Epidermal melanocyte (primary cell): ENCODE results near the gene DDAH2.
A peak's percentile ranks its signal among the peaks of the same experiment; 100 is the strongest.

ENCODE experiments used
- DNase-seq: peaks from one replicate; pipeline ENCODE4 v3.0.0; 2011; ENCODE audit warnings: low spot score; ENCODE audit not compliant: insufficient read length

DDAH2 gene

GRCh38 chr6:31761343-31761742 is 32.2 kb upstream of the DDAH2 start:
- no peak for DNase-seq

GRCh38 chr6:31760790-31761189 is 31.7 kb upstream of the DDAH2 start:
- no peak for DNase-seq

DNA sequence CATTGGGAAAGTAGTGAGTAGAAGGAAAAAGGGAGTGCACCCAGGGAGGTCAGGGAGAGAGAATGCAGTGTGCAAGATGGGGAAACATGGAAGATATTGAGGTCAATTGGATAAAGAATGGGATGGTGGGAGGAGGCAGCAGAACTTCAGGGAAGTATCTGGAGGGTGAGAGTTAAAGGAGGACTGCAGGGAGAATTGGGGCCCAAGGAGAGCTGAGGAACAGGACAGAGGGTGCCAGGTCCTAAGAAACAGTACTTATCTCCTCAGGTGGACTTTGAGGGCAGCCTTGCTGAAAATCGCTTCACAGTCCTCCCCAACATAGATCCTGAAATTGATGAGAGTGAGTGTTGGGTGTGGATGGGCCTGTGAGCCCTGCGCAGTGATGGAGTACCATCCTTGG is 29.2 kb upstream of the DDAH2 start:
- DNase-seq, result no peak

DNA sequence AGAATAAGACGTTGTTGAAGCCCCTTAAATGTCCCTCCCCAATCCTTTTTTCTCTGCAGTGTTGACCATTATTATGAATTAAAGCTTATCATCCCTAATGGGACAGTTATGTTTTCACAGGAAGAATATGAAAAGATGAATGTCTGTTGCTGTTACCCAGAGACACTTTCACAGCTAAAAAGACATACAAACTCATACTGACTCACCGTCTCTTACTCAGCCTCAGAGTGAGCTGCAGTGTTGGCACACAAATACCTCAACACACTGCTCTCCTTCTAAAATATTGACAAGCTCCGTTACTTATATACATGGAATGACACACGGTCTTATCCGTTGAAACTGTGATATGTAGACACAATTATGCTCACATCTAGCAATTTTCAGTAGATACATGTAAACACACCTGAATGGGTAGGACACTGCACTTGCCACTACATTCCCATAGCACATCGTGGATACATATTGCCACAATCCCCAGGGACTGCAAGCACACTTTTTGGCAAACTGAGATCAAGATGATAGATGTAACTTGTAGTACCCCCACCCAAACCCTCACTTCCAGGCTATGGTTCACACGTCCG is 23.7 kb upstream of the DDAH2 start:
- no peak for DNase-seq

DNA sequence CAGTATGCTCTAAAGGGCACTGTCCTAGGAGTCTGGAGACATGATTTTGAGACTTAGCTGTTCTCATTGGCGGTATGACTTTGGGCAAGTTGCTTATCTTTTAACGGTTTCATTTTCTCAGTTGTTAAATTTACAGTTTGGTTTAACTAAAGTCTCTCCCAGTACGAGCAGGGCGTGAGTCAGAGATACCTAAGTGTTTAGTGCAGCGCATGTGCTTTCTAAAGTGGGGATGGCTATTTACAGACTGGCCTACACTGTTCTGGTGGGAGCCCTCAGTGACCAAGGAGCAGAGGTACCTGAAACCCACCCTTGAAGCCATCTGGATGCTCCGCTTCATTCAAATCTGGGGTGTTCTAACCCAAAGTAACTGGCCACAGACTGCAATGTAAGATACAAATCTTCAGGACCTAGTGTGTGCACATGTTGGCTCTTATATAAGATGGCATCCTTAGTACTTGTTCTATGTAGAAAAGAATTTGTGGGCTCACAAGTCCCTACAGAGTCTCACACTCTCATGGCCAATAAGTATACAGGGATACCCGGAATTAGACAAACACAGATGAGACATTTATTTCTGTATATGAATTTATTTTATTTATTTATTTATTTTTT is 21.4 kb upstream of the DDAH2 start:
- no peak for DNase-seq

DNA sequence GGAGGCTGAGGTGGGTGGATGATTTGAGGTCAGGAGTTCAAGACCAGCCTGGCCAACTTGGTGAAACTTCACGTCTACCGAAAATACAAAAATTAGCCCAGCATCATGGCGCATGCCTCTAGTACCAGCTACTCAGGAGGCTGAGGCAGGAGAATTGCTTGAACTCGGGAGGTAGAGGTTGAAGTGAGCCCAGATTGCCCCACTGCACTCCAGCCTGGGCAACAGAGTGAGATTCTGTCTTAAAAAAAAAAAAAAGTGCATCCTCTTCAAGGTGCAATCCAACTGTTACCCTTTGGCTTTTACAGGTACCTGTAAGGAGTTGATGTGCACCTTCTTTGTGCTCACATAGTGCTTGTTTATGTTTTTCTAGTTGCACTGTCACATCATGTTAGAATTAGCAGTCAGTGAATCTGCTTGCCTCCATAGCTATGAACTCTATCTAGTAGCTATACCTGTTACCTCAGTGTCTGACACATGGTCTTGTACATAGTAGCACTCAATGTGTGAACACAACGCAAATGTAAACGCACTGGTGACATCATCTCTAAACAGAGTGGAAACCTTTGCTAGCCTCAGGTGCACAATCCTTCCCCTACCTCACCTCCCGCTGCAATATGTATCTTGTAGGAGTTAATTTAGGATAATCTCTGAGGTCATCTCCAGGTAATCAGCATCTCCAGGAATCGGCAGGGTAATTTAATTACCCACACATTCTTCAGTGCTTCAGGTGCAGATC is 20.4 kb upstream of the DDAH2 start:
- DNase-seq, result no peak

- DNase-seq, result no peak
Observed at GRCh38 chr6:31744422-31744821, 15.3 kb upstream of the DDAH2 start.

- DNase-seq, result no peak
Observed at GRCh38 chr6:31742894-31743293, 13.8 kb upstream of the DDAH2 start.

GRCh38 chr6:31741815-31742214 is 12.7 kb upstream of the DDAH2 start:
- no peak for DNase-seq

GRCh38 chr6:31740397-31741223 is 11.5 kb upstream of the DDAH2 start:
- DNase-seq, result no peak

DNA sequence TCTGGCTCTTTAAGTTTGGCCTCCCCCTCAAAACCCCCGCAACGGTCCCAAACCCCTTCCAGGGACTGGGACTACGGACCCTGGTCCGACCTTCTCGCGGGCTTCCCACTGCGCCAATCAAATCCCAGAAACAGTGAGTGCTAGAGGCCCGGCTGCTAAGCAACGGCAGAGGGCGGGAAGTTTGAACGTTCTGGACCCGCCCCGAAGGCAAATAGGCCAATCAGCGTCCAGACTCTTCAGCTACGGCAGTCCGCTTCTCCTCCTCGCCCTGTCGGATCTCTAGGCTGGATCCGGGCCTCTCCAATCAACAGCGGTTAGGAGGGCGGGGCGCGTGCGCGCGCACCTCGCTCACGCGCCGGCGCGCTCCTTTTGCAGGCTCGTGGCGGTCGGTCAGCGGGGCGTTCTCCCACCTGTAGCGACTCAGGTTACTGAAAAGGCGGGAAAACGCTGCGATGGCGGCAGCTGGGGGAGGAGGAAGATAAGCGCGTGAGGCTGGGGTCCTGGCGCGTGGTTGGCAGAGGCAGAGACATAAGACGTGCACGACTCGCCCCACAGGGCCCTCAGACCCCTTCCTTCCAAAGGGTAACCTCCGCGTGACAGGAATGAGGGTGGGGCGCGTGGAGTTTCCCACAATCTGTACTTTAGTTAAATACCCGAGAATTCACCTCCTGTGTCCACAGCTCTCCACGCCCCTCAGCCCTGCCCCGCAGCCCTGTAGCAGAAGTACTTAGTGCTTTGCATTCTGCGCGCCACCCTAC is 10.7 kb upstream of the DDAH2 start, which contains the start of gene MSH5:
MSH5 (plus strand) TSS at position 367 of the 758 bp plus-strand sequence. CDS start 462 bp downstream, outside the sequence.
- peak; percentile 92 for DNase-seq

GRCh38 chr6:31737991-31738979 is 9.2 kb upstream of the DDAH2 start:
- peak; percentile 81 for DNase-seq

- DNase-seq, result no peak
Observed at GRCh38 chr6:31737315-31737990, 8.4 kb upstream of the DDAH2 start.

DNA sequence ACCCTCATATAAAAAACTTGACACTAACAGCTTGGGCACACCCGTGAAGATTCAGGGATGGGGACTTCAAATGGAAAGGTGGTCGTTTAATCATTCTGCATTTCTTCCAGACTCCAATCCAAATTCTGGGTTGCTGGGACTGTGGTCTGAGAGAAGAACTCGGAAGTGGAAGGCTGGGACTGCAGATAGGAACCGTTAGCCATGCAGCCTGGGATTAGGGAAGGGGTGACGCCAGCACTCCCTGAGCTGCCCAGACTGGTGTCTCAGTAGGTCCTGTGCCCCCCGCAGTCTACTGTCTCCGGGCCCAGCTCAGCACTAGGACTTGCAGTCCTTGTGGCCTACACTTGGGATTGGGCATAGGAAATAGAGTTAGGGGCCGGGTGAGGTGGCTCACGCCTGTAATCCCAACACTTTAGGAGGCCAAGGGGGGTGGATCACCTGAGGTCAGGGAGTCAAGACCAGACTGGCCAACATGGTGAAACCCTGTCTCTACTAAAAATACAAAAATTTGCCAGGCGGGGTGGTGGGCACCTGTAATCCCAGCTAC is 7.7 kb upstream of the DDAH2 start:
- no peak for DNase-seq

DNA sequence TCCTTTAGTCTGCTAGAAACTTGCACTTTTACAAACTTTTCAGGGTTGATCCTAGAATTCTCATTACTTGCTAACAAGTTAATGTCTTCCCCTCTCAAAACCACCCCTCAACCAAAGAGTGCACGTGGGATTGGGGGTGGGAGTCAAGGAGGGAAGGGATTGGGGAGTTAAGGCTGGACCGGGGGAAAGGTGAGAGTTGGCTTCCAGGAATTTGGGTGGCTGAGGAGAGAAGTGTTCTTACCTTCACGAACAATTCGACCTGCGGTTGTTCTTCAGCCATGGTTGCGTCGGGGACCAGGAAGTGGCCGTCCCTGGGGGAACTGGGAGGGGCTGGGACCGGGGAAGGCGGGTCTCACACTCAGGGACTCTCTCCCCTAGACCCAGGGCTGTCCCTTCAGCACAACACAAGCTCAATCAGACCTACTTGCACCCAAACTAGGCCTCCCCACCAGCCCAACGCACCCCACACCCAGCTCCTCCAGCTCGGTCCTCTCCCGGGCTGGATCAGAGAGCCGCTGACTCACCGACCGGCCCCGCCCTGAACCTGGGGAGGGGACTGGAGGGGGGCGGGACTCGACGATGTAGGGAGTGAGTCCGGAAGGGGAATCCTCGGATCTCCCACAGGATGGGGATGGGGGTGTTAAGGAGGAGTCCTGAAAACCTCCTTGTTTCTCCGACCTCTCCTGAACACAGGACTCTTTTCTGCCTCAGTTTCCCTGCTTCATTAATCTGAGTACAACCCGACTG is 7.1 kb upstream of the DDAH2 start, which contains the start of gene CLIC1:
CLIC1 (minus strand) TSS at position 510 of the 747 bp plus-strand sequence; CDS start at position 280, 230 bp downstream.
- peak; percentile 92 for DNase-seq

- DNase-seq, result no peak
Observed at GRCh38 chr6:31734821-31735406, 5.8 kb upstream of the DDAH2 start.

GRCh38 chr6:31734247-31734820 is 5.2 kb upstream of the DDAH2 start:
- DNase-seq, result no peak
